ENCODE data around the gene IFT27.

Gene IFT27

GRCh38 chr22:36762687-36763260 is 13.1 kb downstream of the IFT27 start:
- H3K27ac ChIP-seq = peak overlapping the region; percentile 91
- CTCF ChIA-PET = no interaction called here

GRCh38 chr22:36761553-36762240 is 14.2 kb downstream of the IFT27 start:
- DNase-seq (ENCODE audit: low spot score) = no peak
- POLR2A ChIA-PET (ENCODE audit: low non-redundant PET) = no interaction called here
- CTCF ChIA-PET = interaction anchor here (0.6 kb wide), 2 partner anchors 95 to 405 kb away, joined by 3 to 4 read pairs; no protein-coding TSS in a partner anchor

More at GRCh38 chr22:36762687-36763260, 13.1 kb downstream of the IFT27 start:
- no peak for TF ChIP-seq CTCF (conservative IDR thresholded peaks at IDR 0.05; ENCODE audit: low read depth)
- POLR2A ChIA-PET (ENCODE audit: low non-redundant PET) = no interaction called here
- no peak for DNase-seq (ENCODE audit: low spot score)

GRCh38 chr22:36760786-36761185 is 15.1 kb downstream of the IFT27 start:
- CTCF ChIA-PET = interaction anchor here (0.6 kb wide), 1 partner anchor 96 kb away, joined by 3 read pairs; no protein-coding TSS in a partner anchor
- TF ChIP-seq CTCF (conservative IDR thresholded peaks at IDR 0.05; ENCODE audit: low read depth) = no peak
- H3K27ac ChIP-seq = no peak overlapping the region
- no peak for DNase-seq (ENCODE audit: low spot score)
- POLR2A ChIA-PET (ENCODE audit: low non-redundant PET) = no interaction called here

More at GRCh38 chr22:36761553-36762240, 14.2 kb downstream of the IFT27 start:
- no peak for TF ChIP-seq CTCF (conservative IDR thresholded peaks at IDR 0.05; ENCODE audit: low read depth)
- H3K27ac ChIP-seq = peak overlapping the region; percentile 91

GRCh38 chr22:36759481-36760159 is 16.3 kb downstream of the IFT27 start:
- DNase-seq (ENCODE audit: low spot score) = no peak
- POLR2A ChIA-PET (ENCODE audit: low non-redundant PET) = no interaction called here
- no peak for TF ChIP-seq CTCF (conservative IDR thresholded peaks at IDR 0.05; ENCODE audit: low read depth)
- H3K27ac ChIP-seq = no peak overlapping the region
- CTCF ChIA-PET = no interaction called here

- no peak for TF ChIP-seq CTCF (conservative IDR thresholded peaks at IDR 0.05; ENCODE audit: low read depth)
- CTCF ChIA-PET = interaction anchor here (0.8 to 1.4 kb wide), 3 partner anchors 8 to 23 kb away, joined by 3 to 4 read pairs (median 4); no protein-coding TSS in a partner anchor
- DNase-seq (ENCODE audit: low spot score) = no peak
- POLR2A ChIA-PET (ENCODE audit: low non-redundant PET) = no interaction called here
- no peak overlapping the region for H3K27ac ChIP-seq
These were observed 17.1 kb downstream of the IFT27 start for GRCh38 chr22:36758792-36759271.

- CTCF ChIA-PET = interaction anchor here (0.5 to 1.4 kb wide), 15 partner anchors 10 to 321 kb away, joined by 3 to 4 read pairs (median 3); partner anchors contain the start of gene IFT27
- no peak overlapping the region for H3K27ac ChIP-seq
- peak; percentile 79 for TF ChIP-seq CTCF (conservative IDR thresholded peaks at IDR 0.05; ENCODE audit: low read depth)
- POLR2A ChIA-PET (ENCODE audit: low non-redundant PET) = no interaction called here
- no peak for DNase-seq (ENCODE audit: low spot score)
These were observed 18.2 kb downstream of the IFT27 start for GRCh38 chr22:36757668-36758211.

All from RWPE1 (cell line).